GM12801 (cell line): ENCODE data around the gene CDK3.

Source experiments
- CTCF ChIP-seq: IDR thresholded peaks from one replicate; pipeline ENCODE4 v1.5.1; 2011; ENCODE audit warnings: control low read depth; ENCODE audit not compliant: insufficient read length; ENCODE audit errors: extremely low read depth

CDK3 gene

GRCh38 chr17:76007131-76007849 lies 6.6 kb downstream of the CDK3 start:
- no peak for TF ChIP-seq CTCF

GRCh38 chr17:76007850-76008165 lies 7.2 kb downstream of the CDK3 start:
- no peak for TF ChIP-seq CTCF

GRCh38 chr17:76008208-76008607 lies 7.6 kb downstream of the CDK3 start:
- no peak for TF ChIP-seq CTCF

GRCh38 chr17:76008630-76009425 lies 8.2 kb downstream of the CDK3 start:
- no peak for TF ChIP-seq CTCF

- TF ChIP-seq CTCF, result no peak
Observed at GRCh38 chr17:76009447-76009846, 8.8 kb downstream of the CDK3 start.

GRCh38 chr17:76009969-76010661 lies 9.5 kb downstream of the CDK3 start:
- TF ChIP-seq CTCF, result no peak

- no peak for TF ChIP-seq CTCF
Observed at GRCh38 chr17:76011951-76012350, 11.3 kb downstream of the CDK3 start.
